Liver (tissue), 3 donors: ENCODE measurements around the gene ATP6V1G1.

Experiments
- FOXA1 ChIP-seq: IDR thresholded peaks from 2 replicates; pipeline ENCODE4 v1.6.1; 2016; ENCODE audit warnings: antibody characterized with exemption
- GABPA ChIP-seq, 2 donors: IDR thresholded peaks in 1 of 2; conservative IDR thresholded peaks in 1 of 2; 2 replicates each; pipeline ENCODE4 v1.6.1; 2016; ENCODE audit warnings: antibody characterized with exemption in 2 of 2, mild to moderate bottlenecking in 1 of 2, moderate library complexity in 1 of 2
- HNF4A ChIP-seq, 2 donors: conservative IDR thresholded peaks; 2 replicates each; pipeline ENCODE4 v1.6.1; 2016; ENCODE audit warnings: antibody characterized with exemption in 2 of 2, mild to moderate bottlenecking in 2 of 2
- JUND ChIP-seq, 2 donors: IDR thresholded peaks; 2 replicates each; pipeline ENCODE4 v1.6.1; 2016; ENCODE audit warnings: antibody characterized with exemption in 2 of 2
- RAD21 ChIP-seq, 2 donors: IDR thresholded peaks; 2 replicates each; pipeline ENCODE4 v1.6.1; 2016; ENCODE audit warnings: antibody characterized with exemption in 2 of 2, mild to moderate bottlenecking in 2 of 2
- SP1 ChIP-seq: IDR thresholded peaks from 2 replicates; pipeline ENCODE4 v1.6.1; 2018; ENCODE audit warnings: antibody characterized with exemption, mild to moderate bottlenecking
- TF ChIP-seq, protein P1 (sequence below): IDR thresholded peaks from 2 replicates; pipeline ENCODE4 v1.6.1; 2016; ENCODE audit warnings: antibody characterized with exemption, mild to moderate bottlenecking
- TF ChIP-seq, protein P2 (sequence below): IDR thresholded peaks from 2 replicates; pipeline ENCODE4 v1.6.1; 2016; ENCODE audit warnings: antibody characterized with exemption
- TF ChIP-seq, protein P3 (sequence below): fragments of 150-350 bp; IDR thresholded peaks from 2 replicates; pipeline ENCODE4 v1.5.1; 2017; ENCODE audit warnings: improper control_type of control experiment, low read depth, low read length; ENCODE audit not compliant: missing input control
- TF ChIP-seq, protein P4 (sequence below): IDR thresholded peaks from 2 replicates; pipeline ENCODE4 v1.6.1; 2016; ENCODE audit warnings: antibody characterized with exemption
- TF ChIP-seq, protein P5 (sequence below): IDR thresholded peaks from 2 replicates; pipeline ENCODE4 v1.6.1; 2016; ENCODE audit warnings: antibody characterized with exemption
- donor health status: healthy.
- donor health status: healthy.

DNA sequence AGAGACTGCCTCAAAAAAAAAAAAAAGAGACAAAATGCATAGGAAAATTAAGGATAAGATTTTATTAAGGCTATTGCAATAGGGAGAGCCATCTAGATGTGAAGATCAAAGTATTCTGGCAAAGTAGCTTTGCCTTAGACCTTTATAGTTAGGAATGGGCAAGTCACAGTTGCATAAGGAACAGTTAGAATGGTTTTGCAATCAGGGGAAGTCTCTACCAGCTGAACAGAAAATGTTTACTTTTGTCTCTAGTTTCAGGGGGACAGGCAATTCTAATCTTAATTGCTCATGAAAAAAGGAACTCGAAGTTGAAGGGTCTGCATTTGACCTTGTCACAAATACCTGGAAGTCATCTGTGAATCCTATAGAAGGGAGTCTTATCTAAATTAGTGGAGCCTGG is 13.1 kb upstream of the ATP6V1G1 start:
- TF ChIP-seq, protein P1, sequence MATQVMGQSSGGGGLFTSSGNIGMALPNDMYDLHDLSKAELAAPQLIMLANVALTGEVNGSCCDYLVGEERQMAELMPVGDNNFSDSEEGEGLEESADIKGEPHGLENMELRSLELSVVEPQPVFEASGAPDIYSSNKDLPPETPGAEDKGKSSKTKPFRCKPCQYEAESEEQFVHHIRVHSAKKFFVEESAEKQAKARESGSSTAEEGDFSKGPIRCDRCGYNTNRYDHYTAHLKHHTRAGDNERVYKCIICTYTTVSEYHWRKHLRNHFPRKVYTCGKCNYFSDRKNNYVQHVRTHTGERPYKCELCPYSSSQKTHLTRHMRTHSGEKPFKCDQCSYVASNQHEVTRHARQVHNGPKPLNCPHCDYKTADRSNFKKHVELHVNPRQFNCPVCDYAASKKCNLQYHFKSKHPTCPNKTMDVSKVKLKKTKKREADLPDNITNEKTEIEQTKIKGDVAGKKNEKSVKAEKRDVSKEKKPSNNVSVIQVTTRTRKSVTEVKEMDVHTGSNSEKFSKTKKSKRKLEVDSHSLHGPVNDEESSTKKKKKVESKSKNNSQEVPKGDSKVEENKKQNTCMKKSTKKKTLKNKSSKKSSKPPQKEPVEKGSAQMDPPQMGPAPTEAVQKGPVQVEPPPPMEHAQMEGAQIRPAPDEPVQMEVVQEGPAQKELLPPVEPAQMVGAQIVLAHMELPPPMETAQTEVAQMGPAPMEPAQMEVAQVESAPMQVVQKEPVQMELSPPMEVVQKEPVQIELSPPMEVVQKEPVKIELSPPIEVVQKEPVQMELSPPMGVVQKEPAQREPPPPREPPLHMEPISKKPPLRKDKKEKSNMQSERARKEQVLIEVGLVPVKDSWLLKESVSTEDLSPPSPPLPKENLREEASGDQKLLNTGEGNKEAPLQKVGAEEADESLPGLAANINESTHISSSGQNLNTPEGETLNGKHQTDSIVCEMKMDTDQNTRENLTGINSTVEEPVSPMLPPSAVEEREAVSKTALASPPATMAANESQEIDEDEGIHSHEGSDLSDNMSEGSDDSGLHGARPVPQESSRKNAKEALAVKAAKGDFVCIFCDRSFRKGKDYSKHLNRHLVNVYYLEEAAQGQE = no peak
- TF ChIP-seq, protein P2, sequence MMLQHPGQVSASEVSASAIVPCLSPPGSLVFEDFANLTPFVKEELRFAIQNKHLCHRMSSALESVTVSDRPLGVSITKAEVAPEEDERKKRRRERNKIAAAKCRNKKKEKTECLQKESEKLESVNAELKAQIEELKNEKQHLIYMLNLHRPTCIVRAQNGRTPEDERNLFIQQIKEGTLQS = no peak
- TF ChIP-seq HNF4A (conservative IDR thresholded peaks at IDR 0.05) (no peak), FOXA1 (no peak), RAD21 (IDR thresholded peaks at IDR 0.05) (peak in 1 of 2 donors; percentile 6), JUND (IDR thresholded peaks at IDR 0.05) (no peak), GABPA (IDR thresholded peaks at IDR 0.05 in 1 of 2, conservative IDR thresholded peaks at IDR 0.05 in 1 of 2) (no peak), SP1 (no peak)
- TF ChIP-seq, protein P3, sequence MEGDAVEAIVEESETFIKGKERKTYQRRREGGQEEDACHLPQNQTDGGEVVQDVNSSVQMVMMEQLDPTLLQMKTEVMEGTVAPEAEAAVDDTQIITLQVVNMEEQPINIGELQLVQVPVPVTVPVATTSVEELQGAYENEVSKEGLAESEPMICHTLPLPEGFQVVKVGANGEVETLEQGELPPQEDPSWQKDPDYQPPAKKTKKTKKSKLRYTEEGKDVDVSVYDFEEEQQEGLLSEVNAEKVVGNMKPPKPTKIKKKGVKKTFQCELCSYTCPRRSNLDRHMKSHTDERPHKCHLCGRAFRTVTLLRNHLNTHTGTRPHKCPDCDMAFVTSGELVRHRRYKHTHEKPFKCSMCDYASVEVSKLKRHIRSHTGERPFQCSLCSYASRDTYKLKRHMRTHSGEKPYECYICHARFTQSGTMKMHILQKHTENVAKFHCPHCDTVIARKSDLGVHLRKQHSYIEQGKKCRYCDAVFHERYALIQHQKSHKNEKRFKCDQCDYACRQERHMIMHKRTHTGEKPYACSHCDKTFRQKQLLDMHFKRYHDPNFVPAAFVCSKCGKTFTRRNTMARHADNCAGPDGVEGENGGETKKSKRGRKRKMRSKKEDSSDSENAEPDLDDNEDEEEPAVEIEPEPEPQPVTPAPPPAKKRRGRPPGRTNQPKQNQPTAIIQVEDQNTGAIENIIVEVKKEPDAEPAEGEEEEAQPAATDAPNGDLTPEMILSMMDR = no peak
- TF ChIP-seq, protein P4, sequence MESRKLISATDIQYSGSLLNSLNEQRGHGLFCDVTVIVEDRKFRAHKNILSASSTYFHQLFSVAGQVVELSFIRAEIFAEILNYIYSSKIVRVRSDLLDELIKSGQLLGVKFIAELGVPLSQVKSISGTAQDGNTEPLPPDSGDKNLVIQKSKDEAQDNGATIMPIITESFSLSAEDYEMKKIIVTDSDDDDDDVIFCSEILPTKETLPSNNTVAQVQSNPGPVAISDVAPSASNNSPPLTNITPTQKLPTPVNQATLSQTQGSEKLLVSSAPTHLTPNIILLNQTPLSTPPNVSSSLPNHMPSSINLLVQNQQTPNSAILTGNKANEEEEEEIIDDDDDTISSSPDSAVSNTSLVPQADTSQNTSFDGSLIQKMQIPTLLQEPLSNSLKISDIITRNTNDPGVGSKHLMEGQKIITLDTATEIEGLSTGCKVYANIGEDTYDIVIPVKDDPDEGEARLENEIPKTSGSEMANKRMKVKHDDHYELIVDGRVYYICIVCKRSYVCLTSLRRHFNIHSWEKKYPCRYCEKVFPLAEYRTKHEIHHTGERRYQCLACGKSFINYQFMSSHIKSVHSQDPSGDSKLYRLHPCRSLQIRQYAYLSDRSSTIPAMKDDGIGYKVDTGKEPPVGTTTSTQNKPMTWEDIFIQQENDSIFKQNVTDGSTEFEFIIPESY = no peak
- TF ChIP-seq, protein P5, sequence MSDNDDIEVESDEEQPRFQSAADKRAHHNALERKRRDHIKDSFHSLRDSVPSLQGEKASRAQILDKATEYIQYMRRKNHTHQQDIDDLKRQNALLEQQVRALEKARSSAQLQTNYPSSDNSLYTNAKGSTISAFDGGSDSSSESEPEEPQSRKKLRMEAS = no peak
